ENCODE measurements around the gene ANKLE2. TPM values are rescaled to one million over a fixed set of nuclear protein-coding genes. Genes with fewer than 3 reads are reported as not detected.

ANKLE2 gene
- polyA plus RNA-seq, 1 donor from 2014 or later, result 72.3 TPM

DNA sequence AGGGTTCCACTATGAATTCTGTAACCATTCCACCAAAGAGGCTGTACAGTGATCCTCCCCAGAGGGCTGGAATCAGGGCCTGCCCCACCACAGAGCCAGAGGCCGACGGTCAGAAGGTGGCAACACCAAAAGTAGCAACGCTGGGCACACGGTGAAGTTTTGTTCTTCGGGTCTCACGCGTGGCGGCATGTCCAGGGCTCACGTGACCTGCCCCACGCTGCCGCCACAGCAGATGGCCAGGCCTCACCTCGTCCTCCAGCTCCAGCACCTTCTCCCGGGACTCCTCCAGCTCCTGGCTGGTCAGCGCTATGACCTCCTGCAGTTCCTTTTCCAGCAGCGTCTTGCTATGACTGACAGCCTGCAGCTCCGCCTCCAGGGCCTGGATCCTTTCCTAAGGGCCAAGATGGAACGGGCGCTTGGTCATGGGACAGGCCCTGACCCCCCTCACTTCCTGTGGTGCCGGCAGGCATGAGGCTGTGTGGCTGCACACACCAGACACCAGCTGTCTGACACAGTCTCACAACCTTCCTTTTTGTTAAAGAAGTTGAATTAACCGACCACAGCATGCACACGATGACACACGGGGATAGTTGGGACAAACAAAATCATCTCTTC, 22.4 kb upstream of the ANKLE2 start:
- Histone ChIP-seq H4K20me1 (ENCODE audit: insufficient read depth) (no peaks in the 10 kb centered on the region), H2AFZ (ENCODE audit: low read depth, low read length) (no peak overlapping the region), H3K27ac (ENCODE audit: low read length) (no peak overlapping the region), H3K36me3 (ENCODE audit: insufficient read depth, low read length) (peaks cover 5% of the 10 kb centered on the region), H3K27me3 (ENCODE audit: insufficient read depth, low read depth, low read length) (no peaks in the 10 kb centered on the region), H3K9ac (ENCODE audit: low read length) (no peak overlapping the region), H3K9me2 (ENCODE audit: insufficient read depth, low read length) (no peaks in the 10 kb centered on the region), H3K4me3 (ENCODE audit: low read length) (no peak overlapping the region), H3K4me2 (ENCODE audit: low read length) (no peak overlapping the region), H3K9me3 (ENCODE audit: low read length) (no peaks in the 10 kb centered on the region), H3K79me2 (replicated peaks; ENCODE audit: insufficient read depth, low read length) (no peaks in the 10 kb centered on the region), H3F3A (ENCODE audit: insufficient read depth, low read length, poor library complexity, severe bottlenecking) (no peaks in the 10 kb centered on the region)
- TF ChIP-seq RAD21 (conservative IDR thresholded peaks at IDR 0.05), result no peak
- no peak for TF ChIP-seq TAF1 (IDR thresholded peaks at IDR 0.05; ENCODE audit: low read depth)
- no peak for TF ChIP-seq EZH2 (IDR thresholded peaks at IDR 0.05; ENCODE audit: borderline replicate concordance, insufficient read depth, low read length, poor library complexity, severe bottlenecking)
- TF ChIP-seq, protein P1, sequence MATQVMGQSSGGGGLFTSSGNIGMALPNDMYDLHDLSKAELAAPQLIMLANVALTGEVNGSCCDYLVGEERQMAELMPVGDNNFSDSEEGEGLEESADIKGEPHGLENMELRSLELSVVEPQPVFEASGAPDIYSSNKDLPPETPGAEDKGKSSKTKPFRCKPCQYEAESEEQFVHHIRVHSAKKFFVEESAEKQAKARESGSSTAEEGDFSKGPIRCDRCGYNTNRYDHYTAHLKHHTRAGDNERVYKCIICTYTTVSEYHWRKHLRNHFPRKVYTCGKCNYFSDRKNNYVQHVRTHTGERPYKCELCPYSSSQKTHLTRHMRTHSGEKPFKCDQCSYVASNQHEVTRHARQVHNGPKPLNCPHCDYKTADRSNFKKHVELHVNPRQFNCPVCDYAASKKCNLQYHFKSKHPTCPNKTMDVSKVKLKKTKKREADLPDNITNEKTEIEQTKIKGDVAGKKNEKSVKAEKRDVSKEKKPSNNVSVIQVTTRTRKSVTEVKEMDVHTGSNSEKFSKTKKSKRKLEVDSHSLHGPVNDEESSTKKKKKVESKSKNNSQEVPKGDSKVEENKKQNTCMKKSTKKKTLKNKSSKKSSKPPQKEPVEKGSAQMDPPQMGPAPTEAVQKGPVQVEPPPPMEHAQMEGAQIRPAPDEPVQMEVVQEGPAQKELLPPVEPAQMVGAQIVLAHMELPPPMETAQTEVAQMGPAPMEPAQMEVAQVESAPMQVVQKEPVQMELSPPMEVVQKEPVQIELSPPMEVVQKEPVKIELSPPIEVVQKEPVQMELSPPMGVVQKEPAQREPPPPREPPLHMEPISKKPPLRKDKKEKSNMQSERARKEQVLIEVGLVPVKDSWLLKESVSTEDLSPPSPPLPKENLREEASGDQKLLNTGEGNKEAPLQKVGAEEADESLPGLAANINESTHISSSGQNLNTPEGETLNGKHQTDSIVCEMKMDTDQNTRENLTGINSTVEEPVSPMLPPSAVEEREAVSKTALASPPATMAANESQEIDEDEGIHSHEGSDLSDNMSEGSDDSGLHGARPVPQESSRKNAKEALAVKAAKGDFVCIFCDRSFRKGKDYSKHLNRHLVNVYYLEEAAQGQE (IDR thresholded peaks at IDR 0.05; ENCODE audit: borderline replicate concordance), result no peak
- no peak for TF ChIP-seq CTCF (IDR thresholded peaks at IDR 0.05; ENCODE audit: poor library complexity, severe bottlenecking)
- no peak for TF ChIP-seq MXI1 (conservative IDR thresholded peaks at IDR 0.05; ENCODE audit: poor library complexity, severe bottlenecking)
- no peak for TF ChIP-seq EP300 (conservative IDR thresholded peaks at IDR 0.05; ENCODE audit: poor library complexity, severe bottlenecking)
- TF ChIP-seq SMC3 (conservative IDR thresholded peaks at IDR 0.05; ENCODE audit: poor library complexity), result no peak
- TF ChIP-seq POLR2AphosphoS5 (IDR thresholded peaks at IDR 0.05), result no peak

DNA sequence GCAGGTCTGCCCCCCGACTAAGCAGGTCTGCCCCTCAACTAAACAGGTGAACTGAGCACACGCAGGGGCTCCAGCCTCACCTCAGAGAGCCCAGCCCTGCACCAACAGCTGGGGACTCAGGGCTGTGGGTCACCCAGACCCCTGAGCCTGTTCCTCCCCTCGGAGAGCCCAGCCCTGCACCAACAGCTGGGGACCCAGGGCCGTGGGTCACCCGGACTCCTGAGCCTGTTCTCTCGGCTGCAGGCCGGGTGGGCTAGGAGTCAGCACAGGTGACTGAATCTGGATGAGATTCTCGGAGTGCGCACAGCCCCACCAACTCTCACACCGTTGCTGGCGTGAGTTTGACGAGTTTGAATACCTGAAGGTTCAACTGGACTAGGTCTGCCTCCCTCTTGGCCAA, 20.3 kb upstream of the ANKLE2 start:
- H3K9me3 ChIP-seq (ENCODE audit: low read length), result no peaks in the 10 kb centered on the region
- H3K4me3 ChIP-seq (ENCODE audit: low read length), result no peak overlapping the region
- H2AFZ ChIP-seq (ENCODE audit: low read depth, low read length), result no peak overlapping the region
- H3K36me3 ChIP-seq (ENCODE audit: insufficient read depth, low read length), result peaks cover 5% of the 10 kb centered on the region
- no peaks in the 10 kb centered on the region for H4K20me1 ChIP-seq (ENCODE audit: insufficient read depth)
- no peaks in the 10 kb centered on the region for H3K27me3 ChIP-seq (ENCODE audit: insufficient read depth, low read depth, low read length)
- no peak overlapping the region for H3K9ac ChIP-seq (ENCODE audit: low read length)
- no peaks in the 10 kb centered on the region for H3F3A ChIP-seq (ENCODE audit: insufficient read depth, low read length, poor library complexity, severe bottlenecking)
- H3K9me2 ChIP-seq (ENCODE audit: insufficient read depth, low read length), result no peaks in the 10 kb centered on the region
- no peak overlapping the region for H3K27ac ChIP-seq (ENCODE audit: low read length)
- H3K4me2 ChIP-seq (ENCODE audit: low read length), result no peak overlapping the region
- H3K79me2 ChIP-seq (replicated peaks; ENCODE audit: insufficient read depth, low read length), result no peaks in the 10 kb centered on the region
- TF ChIP-seq TAF1 (IDR thresholded peaks at IDR 0.05; ENCODE audit: low read depth), result no peak
- TF ChIP-seq CTCF (IDR thresholded peaks at IDR 0.05; ENCODE audit: poor library complexity, severe bottlenecking), result no peak
- no peak for TF ChIP-seq POLR2AphosphoS5 (IDR thresholded peaks at IDR 0.05)
- no peak for TF ChIP-seq EP300 (conservative IDR thresholded peaks at IDR 0.05; ENCODE audit: poor library complexity, severe bottlenecking)
- TF ChIP-seq EZH2 (IDR thresholded peaks at IDR 0.05; ENCODE audit: borderline replicate concordance, insufficient read depth, low read length, poor library complexity, severe bottlenecking), result no peak
- TF ChIP-seq SMC3 (conservative IDR thresholded peaks at IDR 0.05; ENCODE audit: poor library complexity), result no peak
- TF ChIP-seq MXI1 (conservative IDR thresholded peaks at IDR 0.05; ENCODE audit: poor library complexity, severe bottlenecking), result no peak
- TF ChIP-seq, protein P1 (IDR thresholded peaks at IDR 0.05; ENCODE audit: borderline replicate concordance), result no peak
- no peak for TF ChIP-seq RAD21 (conservative IDR thresholded peaks at IDR 0.05)

Measured in neural cell (in vitro differentiated cells).